HepG2 (cell line): Measurements from ENCODE around the gene NBR1. TPM values are rescaled to one million over a fixed set of nuclear protein-coding genes. Genes with fewer than 3 reads are reported as not detected.

ENCODE experiments used
- AGO2 ChIP-seq: fragments of 200-400 bp; formaldehyde crosslinking; optimal IDR thresholded peaks from 2 replicates; pipeline ENCODE3; 2017; ENCODE audit warnings: mild to moderate bottlenecking, low read depth, low read length, moderate library complexity
- BRF2 ChIP-seq: sonication (generic); formaldehyde crosslinking; IDR thresholded peaks from 2 replicates; pipeline ENCODE4 v1.8.1; 2022; ENCODE audit warnings: mild to moderate bottlenecking, missing genetic modification reagents
- CHCHD3 ChIP-seq: sonication (generic); formaldehyde crosslinking; IDR thresholded peaks from 2 replicates; pipeline ENCODE4 v1.8.0; 2022; ENCODE audit warnings: mild to moderate bottlenecking, missing genetic modification reagents, moderate library complexity
- GATAD2A ChIP-seq: IDR thresholded peaks from 2 replicates; pipeline ENCODE4 v1.6.1; 2016
- KAT7 ChIP-seq: IDR thresholded peaks from 2 replicates; pipeline ENCODE4 v1.6.1; 2018; ENCODE audit warnings: borderline replicate concordance, missing compliant biosample characterization
- KDM4B ChIP-seq: sonication (generic); formaldehyde crosslinking; IDR thresholded peaks from 2 replicates; pipeline ENCODE4 v1.4.0; 2020; ENCODE audit warnings: missing genetic modification reagents
- MLXIP ChIP-seq: sonication (generic); formaldehyde crosslinking; IDR thresholded peaks from 2 replicates; pipeline ENCODE4 v1.9.0; 2021; ENCODE audit warnings: missing genetic modification reagents, borderline replicate concordance
- MXD3 ChIP-seq: IDR thresholded peaks from 2 replicates; pipeline ENCODE4 v1.6.1; 2016; ENCODE audit warnings: mild to moderate bottlenecking, missing biosample characterization, missing genetic modification reagents
- MYC ChIP-seq: sonication (generic); formaldehyde crosslinking; IDR thresholded peaks from 2 replicates; pipeline ENCODE4 v1.9.0; 2021; ENCODE audit warnings: missing genetic modification reagents, borderline replicate concordance
- MYNN ChIP-seq: sonication (generic); formaldehyde crosslinking; IDR thresholded peaks from 2 replicates; pipeline ENCODE4 v1.4.0; 2020; ENCODE audit warnings: mild to moderate bottlenecking, low read depth, missing genetic modification reagents
- NR2C2 ChIP-seq: sonication (generic); formaldehyde crosslinking; IDR thresholded peaks from 2 replicates; pipeline ENCODE4 v1.4.0; 2020; ENCODE audit warnings: missing genetic modification reagents, mild to moderate bottlenecking, moderate library complexity, borderline replicate concordance
- PCBP1 ChIP-seq: fragments of 200-400 bp; formaldehyde crosslinking; IDR thresholded peaks from 2 replicates; pipeline ENCODE4 v1.6.1; 2017; ENCODE audit warnings: mild to moderate bottlenecking, low read depth, low read length, borderline replicate concordance
- RARA ChIP-seq: IDR thresholded peaks from 2 replicates; pipeline ENCODE4 v1.6.1; 2016; ENCODE audit warnings: missing genetic modification reagents, missing compliant biosample characterization
- SMAD1 ChIP-seq: sonication (generic); formaldehyde crosslinking; IDR thresholded peaks from 2 replicates; pipeline ENCODE4 v1.4.0; 2020; ENCODE audit warnings: missing genetic modification reagents, low read depth, mild to moderate bottlenecking, borderline replicate concordance
- SMARCE1 ChIP-seq: fragments of 450-650 bp; IDR thresholded peaks from 2 replicates; pipeline ENCODE4 v1.6.1; 2017; ENCODE audit warnings: borderline replicate concordance
- ZNF143 ChIP-seq: sonication (generic); formaldehyde crosslinking; IDR thresholded peaks from 2 replicates; pipeline ENCODE4 v1.4.0; 2020; ENCODE audit warnings: missing genetic modification reagents
- ZNF18 ChIP-seq: sonication (generic); formaldehyde crosslinking; IDR thresholded peaks from 2 replicates; pipeline ENCODE4 v1.8.0; 2022; ENCODE audit warnings: mild to moderate bottlenecking, missing genetic modification reagents; ENCODE audit not compliant: insufficient replicate concordance
- ZNF207 ChIP-seq: fragments of 450-650 bp; IDR thresholded peaks from 2 replicates; pipeline ENCODE4 v1.6.1; 2016; ENCODE audit warnings: antibody characterized with exemption, borderline replicate concordance
- ZNF235 ChIP-seq: sonication (generic); formaldehyde crosslinking; IDR thresholded peaks from 2 replicates; pipeline ENCODE4 v1.8.1; 2023; ENCODE audit warnings: mild to moderate bottlenecking, missing genetic modification reagents, borderline replicate concordance
- ZNF264 ChIP-seq: sonication (generic); formaldehyde crosslinking; IDR thresholded peaks from 2 replicates; pipeline ENCODE4 v1.4.0; 2020; ENCODE audit warnings: missing genetic modification reagents
- ZNF343 ChIP-seq: sonication (generic); formaldehyde crosslinking; IDR thresholded peaks from 2 replicates; pipeline ENCODE4 v1.4.0; 2020; ENCODE audit warnings: mild to moderate bottlenecking, missing genetic modification reagents
- ZNF709 ChIP-seq: sonication (generic); formaldehyde crosslinking; IDR thresholded peaks from 2 replicates; pipeline ENCODE4 v1.5.0; 2020; ENCODE audit warnings: mild to moderate bottlenecking, missing genetic modification reagents
- ZNF766 ChIP-seq: sonication (generic); formaldehyde crosslinking; IDR thresholded peaks from 2 replicates; pipeline ENCODE4 v1.5.0; 2020; ENCODE audit warnings: missing genetic modification reagents, borderline replicate concordance
- ZNF839 ChIP-seq: sonication (generic); formaldehyde crosslinking; IDR thresholded peaks from 2 replicates; pipeline ENCODE4 v1.4.0; 2020; ENCODE audit warnings: missing genetic modification reagents, mild to moderate bottlenecking, borderline replicate concordance
- polyA plus RNA-seq, 8 experiments: library from polyadenylated mRNA; depleted of rRNA in 3 of 8; stranded (reverse) in 7 of 8; unstranded in 1 of 8; fragments of >200 nt; fragmentation: Illumina TruSeq in 4 of 8; extraction: Trizol in 4 of 8; gene quantifications; 2 replicates each; pipeline versions ENCODE4 v1.2.1 to v1.2.3, GENCODE V29; 2011 to 2016; ENCODE audit warnings: low read depth in 4 of 8, missing spikeins in 1 of 8, mixed read lengths in 1 of 8; ENCODE audit not compliant: insufficient read depth in 1 of 8
- total RNA-seq, 5 experiments: library from RNA; depleted of rRNA; stranded (reverse); fragments of >200 nt; fragmentation: Illumina TruSeq; extraction: Trizol; gene quantifications; 2 replicates each; pipeline ENCODE4 v1.2.3, GENCODE V29; 2016; ENCODE audit warnings: low read depth in 1 of 5

NBR1 gene
- total and polyA plus RNA-seq, 2 of the 13 experiments (the other 11 are each of a cell fraction or from before 2014, with no cell fraction given): 51.7 to 121 TPM

- peak; percentile 25; the same call in 1 of the 2 replicates for TF ChIP-seq MYNN
- TF ChIP-seq NR2C2 (CRISPR knock-in tag): peak; percentile 73
- TF ChIP-seq PCBP1: peak; percentile 56; the same call in 1 of the 2 replicates
- no peak for TF ChIP-seq BRF2 (CRISPR knock-in tag)
- TF ChIP-seq ZNF235 (CRISPR knock-in tag): no peak
- peak; percentile 21 for TF ChIP-seq KAT7
- peak; percentile 74; the same call in 1 of the 2 replicates for TF ChIP-seq GATAD2A (CRISPR knock-in tag)
- TF ChIP-seq ZNF766 (CRISPR knock-in tag): no peak
- TF ChIP-seq ZNF839 (CRISPR knock-in tag): 0 out of 2 replicates have a peak, but pooled peaks have one; percentile 23
- TF ChIP-seq ZNF207: no peak
- peak; percentile 41 for TF ChIP-seq RARA (CRISPR knock-in tag)
- 0 out of 2 replicates have a peak, but pooled peaks have one; percentile 68 for TF ChIP-seq CHCHD3
- TF ChIP-seq MXD3 (CRISPR knock-in tag): peak; percentile 46; the same call in 1 of the 2 replicates
- TF ChIP-seq SMAD1 (CRISPR knock-in tag): peak; percentile 72; the same call in 1 of the 2 replicates
- peak; percentile 82 for TF ChIP-seq ZNF709 (CRISPR knock-in tag)
- peak; percentile 40; the same call in 1 of the 2 replicates for TF ChIP-seq MYC
- TF ChIP-seq ZNF264 (CRISPR knock-in tag): peak; percentile 17
- no peak for TF ChIP-seq MLXIP (CRISPR knock-in tag)
- no peak for TF ChIP-seq SMARCE1
- peak; percentile 27 for TF ChIP-seq ZNF18 (CRISPR knock-in tag)
- no peak for TF ChIP-seq KDM4B
- 0 out of 2 replicates have a peak, but pooled peaks have one; percentile 1 for TF ChIP-seq ZNF343
- TF ChIP-seq ZNF143 (CRISPR knock-in tag): peak; percentile 65
- TF ChIP-seq AGO2: peak; percentile 36
Observed at GRCh38 chr17:43170766-43171585, at the start of gene NBR1 (continued).
